ENCODE measurements around the gene AFF3. TPM values are rescaled to one million over a fixed set of nuclear protein-coding genes. Genes with fewer than 3 reads are reported as not detected.

Gene AFF3
- polyA plus RNA-seq, 1 donor, result 3.9 TPM

GRCh38 chr2:100006516-100006915 is 135.9 kb downstream of the AFF3 start:
- no peak for DNase-seq

GRCh38 chr2:100004959-100005387 is 137.4 kb downstream of the AFF3 start:
- no peak for DNase-seq

DNA sequence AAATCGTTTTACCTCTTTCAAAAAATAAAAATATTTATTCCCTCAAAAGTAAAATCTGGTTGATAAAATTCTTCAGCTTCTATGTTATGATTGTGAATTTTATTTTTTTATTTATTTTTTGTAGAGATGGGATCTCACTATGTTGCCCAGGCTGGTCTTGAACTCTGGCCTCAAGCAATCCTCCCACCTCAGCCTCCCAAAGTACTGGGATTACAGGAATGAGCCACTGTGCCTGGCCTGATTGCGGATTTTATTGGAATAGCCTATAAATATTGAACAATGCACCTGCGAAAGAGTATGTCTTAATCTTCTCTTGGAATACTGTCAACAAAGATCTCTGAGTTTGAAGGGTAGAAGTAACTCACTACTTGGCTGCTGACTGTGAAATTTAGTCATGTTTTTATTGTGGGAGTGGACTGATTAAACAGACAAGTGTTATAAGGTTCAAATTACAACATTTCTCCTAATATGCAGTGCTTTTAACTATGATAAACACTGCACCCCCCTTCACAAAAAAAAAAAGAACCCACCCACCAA is 138.0 kb downstream of the AFF3 start:
- DNase-seq, result no peak

DNA sequence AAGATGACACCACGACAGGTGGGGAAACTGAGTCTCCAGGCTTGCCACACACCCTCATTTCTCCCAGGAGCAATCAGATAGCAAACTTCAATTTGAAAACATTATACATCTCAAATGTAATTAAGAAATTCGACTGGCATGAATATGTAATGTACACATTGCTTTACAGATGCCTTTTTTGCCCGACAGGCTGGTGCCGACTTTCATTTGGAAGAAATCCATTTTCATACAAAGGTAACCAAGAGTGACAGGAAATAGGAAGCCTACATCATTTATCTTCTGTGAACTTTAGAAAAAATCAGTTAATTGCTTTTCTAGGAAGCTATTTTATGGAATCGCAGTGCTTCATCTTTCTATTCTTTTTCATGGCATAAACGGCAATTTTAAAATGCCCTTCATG is 140.3 kb downstream of the AFF3 start:
- no peak for DNase-seq

DNA sequence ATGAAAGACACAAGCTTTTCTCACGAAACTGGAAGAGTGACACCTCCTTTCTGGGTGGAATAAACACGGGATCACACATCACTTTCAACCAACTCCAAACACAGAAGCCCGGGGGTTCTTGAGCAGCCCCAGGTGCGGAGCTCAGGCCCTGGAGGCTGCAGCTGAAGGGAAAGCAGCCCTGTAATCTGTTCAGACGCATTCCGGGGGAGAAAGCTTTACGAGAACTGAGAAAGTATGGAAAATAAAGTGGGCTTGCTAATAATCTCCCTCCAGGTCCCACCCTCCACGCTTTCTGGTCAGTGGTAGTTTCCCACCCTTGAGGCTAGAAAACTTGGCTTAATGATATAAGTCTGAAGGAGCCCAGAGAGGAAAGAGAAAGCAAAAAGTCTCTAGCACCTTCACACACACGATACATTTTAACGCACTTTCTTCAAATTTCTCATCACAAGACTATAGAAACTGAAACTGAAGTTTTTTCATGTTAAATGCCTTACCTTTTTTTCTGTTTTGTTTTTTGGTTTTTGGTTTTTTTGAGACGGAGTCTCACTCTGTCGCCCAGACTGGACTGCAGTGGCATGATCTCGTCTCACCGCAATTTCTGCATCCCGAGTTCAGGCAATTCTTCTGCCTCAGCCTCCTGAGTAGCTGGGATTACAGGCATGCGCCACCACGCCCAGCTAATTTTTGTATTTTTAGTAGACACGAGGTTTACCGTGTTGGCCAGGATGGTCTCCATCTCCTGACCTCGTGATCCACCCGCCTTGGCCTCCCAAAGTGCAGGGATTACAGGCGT is 141.3 kb downstream of the AFF3 start:
- no peak for DNase-seq

DNA sequence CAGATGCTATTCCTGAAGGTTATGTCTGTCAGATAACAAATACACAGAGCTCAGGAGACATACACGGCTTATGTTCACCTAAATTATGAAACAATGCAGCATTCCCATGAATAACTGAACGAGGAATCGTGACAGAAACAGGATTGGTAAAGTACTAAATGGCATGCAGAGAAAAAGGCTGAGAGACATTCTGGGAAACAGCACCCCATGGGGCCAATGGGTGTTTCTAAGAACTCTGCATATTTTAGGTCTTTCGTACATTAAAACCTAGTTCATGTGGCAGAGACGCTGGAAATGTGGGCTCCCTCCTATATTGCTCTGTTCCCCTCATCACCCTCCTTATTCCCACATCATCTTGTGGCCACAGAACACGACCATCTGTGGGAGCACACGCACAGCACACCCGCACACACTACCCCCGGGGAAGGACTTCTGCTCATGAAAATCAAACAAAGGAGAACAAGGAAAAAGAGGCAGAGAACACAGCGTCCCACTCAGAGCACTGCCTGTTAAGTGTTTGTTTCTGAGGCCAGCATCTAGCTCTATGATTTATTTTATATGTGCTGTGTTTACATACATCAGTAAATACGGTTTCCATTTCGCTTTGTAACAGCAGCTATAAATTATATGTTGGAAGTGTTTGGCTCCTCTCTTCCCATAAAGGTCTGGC is 143.6 kb downstream of the AFF3 start:
- DNase-seq, result no peak

- no peak for DNase-seq
Measured at GRCh38 chr2:99989905-99990304, 152.5 kb downstream of the AFF3 start.

DNA sequence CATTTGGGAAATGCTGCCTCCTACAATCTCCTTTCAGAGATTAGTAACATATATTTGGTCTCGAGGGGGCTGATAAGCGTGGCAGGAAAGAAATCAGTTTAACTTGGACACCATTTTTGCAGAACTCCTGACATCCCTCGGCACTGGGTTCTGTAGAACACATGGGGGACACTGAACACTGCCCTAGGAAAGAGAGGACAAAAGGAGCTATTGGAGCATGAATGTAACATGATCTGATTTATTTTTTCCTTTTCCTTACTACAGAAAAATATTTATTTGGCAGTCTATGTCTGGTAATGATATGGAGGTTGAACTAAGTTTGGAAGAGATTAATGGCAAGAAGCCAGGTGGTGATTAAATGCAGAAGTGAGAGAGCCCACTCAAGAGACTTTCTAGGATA is 153.8 kb downstream of the AFF3 start:
- DNase-seq, result no peak

GRCh38 chr2:99987160-99987559 is 155.2 kb downstream of the AFF3 start:
- DNase-seq, result no peak

DNA sequence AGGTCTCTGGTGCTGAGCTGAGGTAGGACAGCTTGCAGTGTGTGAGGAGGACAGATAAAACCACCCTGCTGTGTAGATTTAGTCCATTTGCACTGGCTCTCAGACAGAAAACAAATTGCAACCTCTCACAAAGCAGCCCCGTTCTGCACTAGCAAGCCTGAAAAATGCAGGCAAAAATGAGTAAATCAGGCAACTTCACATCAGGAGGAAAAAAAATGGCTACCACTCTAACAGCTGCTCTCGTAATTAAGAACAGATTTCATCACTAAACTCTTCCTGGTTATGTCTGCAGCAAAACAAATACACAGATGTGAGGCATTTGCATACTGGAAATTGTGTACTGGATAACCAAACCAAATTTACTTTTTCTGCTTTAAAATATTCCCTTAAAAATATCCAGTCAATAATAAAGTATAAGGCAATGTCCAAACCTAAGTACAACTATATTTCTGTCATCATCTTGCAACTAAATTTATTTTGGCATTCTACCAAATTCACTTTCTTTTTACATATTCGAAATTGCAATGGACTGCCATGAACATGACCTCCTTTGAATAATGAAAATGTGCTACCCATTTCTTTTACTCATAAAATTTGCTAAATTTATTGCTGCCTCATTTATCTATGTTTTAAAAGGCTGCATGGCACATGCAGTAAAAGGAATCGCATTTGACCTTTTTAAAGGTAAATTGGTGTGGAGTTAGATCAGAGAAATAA is 157.4 kb downstream of the AFF3 start:
- DNase-seq, result peak; percentile 62

GRCh38 chr2:99982744-99983143 is 159.6 kb downstream of the AFF3 start:
- no peak for DNase-seq

GRCh38 chr2:99981840-99982239 is 160.6 kb downstream of the AFF3 start:
- no peak for DNase-seq

- no peak for DNase-seq
Measured at GRCh38 chr2:99980176-99980575, 162.2 kb downstream of the AFF3 start.

DNA sequence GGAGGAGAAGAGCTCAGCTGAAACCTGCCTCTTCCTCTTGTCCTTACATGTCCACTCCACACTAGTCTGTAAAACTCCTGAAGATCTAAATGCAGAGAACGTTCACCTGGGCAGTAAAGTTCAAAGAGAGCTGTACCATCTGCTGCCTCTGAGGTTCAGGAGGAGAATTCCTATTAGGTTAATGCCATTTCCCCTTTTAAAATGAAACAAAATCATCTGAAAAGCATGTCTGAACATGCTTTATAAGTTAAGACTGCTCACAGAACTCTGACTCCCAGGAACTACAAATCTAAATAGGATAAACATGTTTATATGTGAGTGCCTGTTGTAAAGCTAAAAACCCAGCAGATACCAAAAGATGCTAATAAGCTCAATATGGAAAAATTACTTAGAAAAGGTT is 164.4 kb downstream of the AFF3 start:
- no peak for DNase-seq

- no peak for DNase-seq
Measured at GRCh38 chr2:99975386-99975785, 167.0 kb downstream of the AFF3 start.

DNA sequence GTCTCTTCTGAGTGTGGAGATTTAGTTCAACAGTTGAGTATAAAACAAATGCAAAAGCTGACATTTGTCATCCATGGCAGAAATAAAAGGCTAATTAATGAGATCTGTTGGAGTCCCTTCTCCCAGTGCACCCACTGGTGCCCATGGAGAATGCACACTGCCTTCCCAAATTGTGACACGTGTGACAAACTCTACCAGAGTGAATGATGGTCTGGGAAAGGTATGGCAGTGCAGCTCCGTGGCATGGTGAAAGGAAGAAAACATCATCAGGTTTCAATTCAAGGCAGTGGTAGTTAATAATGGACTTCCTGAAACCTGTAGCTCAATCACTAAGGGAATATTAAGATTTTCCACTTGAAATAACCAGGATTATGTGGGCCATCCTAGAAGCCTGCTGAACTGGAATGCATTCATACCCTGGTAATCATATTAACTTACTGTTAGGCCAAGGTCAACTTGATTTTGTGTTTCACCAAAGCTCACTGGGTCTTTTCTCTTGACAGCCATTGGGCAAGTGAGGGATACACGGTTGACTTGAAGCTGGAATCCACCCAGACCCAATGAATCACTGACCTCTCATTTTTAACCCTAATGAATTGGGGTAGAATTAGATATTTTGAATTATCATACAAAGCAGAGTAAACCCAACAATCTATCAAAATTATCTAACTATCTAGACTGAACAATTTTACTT is 167.6 kb downstream of the AFF3 start:
- no peak for DNase-seq

GRCh38 chr2:99974275-99974674 is 168.1 kb downstream of the AFF3 start:
- no peak for DNase-seq

DNA sequence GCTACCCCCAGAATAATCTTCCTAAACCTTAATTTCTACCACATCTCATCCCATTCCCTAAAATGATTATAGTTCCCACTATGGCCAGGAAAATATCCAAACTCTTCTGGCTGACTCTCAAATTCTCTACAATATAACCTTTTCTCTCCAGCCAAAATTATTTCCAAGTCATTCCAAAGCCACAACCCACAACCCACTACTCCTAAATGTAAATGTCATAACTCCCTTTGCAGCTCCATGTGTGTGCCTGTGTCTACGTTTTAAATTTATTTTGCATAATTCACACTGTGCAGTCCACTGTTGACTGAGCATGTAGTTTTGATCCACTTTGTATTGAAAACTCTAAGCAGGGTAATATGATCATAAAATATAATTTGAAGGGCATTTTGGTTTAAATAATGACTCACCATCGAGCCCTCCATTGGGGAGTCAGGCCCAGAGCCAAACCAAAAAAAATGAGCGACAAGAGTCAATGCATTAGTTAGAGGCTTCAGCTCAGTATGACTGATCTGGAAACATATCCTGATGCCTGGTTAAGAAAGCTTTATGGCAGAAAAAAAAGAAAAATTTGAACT is 171.0 kb downstream of the AFF3 start:
- no peak for DNase-seq

DNA sequence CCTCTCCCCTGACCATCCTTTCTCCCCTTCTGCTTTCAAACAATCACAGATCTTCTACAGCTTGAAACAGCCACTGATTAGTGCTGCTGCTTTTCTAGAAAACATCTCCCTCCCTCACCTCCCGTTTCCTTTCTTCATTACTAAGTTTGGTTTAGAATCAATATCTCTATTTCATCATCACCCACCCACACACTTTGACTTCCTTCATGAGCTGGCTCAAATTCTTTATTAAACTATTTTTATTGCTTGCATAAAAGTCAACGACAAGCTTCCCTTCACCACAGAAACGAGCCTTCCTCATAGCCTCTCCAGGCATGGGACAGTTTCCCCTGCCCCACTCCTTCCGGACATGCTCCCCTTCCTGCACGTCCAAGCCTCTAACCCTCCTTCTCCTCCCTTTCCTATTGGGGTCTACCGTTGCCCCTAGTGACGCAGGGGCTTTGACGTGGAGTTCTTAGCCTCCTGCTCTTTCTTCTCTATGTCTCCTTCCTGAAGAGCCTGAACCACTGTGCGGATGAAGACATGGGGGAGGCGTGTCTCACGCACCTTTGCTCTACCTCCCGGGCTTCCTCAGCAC is 172.0 kb downstream of the AFF3 start:
- DNase-seq, result no peak

- DNase-seq, result no peak
Measured at GRCh38 chr2:99961196-99961913, 181.0 kb downstream of the AFF3 start.

DNA sequence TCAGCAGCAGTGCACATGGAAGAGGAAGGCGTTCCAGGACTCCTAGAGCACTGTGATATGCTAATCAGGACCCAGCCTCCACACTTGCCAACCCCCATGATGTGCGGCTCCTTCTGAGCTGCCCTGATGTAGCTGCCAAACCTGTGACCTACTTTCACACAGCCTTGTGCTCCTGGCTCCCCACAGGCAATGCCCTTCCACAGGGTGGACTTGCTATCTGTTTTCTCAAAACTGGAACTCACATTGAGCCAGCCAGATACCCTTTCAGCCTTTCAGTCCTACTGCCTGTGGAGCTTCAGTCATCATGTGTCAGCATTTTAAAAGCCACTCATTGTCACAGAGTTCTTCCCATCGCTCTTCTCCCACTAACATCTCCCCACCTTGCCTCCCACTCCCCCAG is 181.6 kb downstream of the AFF3 start:
- no peak for DNase-seq

Data from hindlimb muscle (tissue), 1 donor.